D721Med (cell line): ENCODE results near the gene PNLIP.

ENCODE experiments used
- DNase-seq: peaks from one replicate; pipeline ENCODE4 v3.0.0; 2011; ENCODE audit warnings: low spot score; ENCODE audit not compliant: insufficient read length
- FAIRE-seq: peaks from 2 replicates; lab custom pipeline; 2011; peaks lifted over from hg19 to GRCh38; lab: Jason Lieb, UNC
- CTCF ChIP-seq: IDR thresholded peaks from 2 replicates; pipeline ENCODE4 v1.5.1; 2012; ENCODE audit warnings: mild to moderate bottlenecking, control low read depth; ENCODE audit not compliant: insufficient read depth; ENCODE audit errors: missing control alignments

Gene PNLIP

GRCh38 chr10:116593139-116593740 is 47.5 kb downstream of the PNLIP start:
- TF ChIP-seq CTCF, result no peak
- no peak for FAIRE-seq
- DNase-seq, result no peak

- TF ChIP-seq CTCF, result no peak
- no peak for DNase-seq
- no peak for FAIRE-seq
Observed at GRCh38 chr10:116594525-116595035, 48.8 kb downstream of the PNLIP start.

GRCh38 chr10:116596062-116596461 is 50.3 kb downstream of the PNLIP start:
- FAIRE-seq (no peak), DNase-seq (no peak)
- no peak for TF ChIP-seq CTCF

GRCh38 chr10:116597543-116597942 is 51.8 kb downstream of the PNLIP start:
- DNase-seq (no peak), FAIRE-seq (no peak)
- TF ChIP-seq CTCF, result no peak

GRCh38 chr10:116598329-116598728 is 52.6 kb downstream of the PNLIP start:
- DNase-seq, result no peak
- FAIRE-seq, result no peak
- no peak for TF ChIP-seq CTCF

- DNase-seq (no peak), FAIRE-seq (no peak)
- TF ChIP-seq CTCF, result no peak
Observed at GRCh38 chr10:116599991-116600390, 54.3 kb downstream of the PNLIP start.

GRCh38 chr10:116602648-116603400 is 57.1 kb downstream of the PNLIP start:
- no peak for TF ChIP-seq CTCF
- DNase-seq, result no peak
- no peak for FAIRE-seq
